SHP77 treated with DMSO at 0.1 percent for 48 hours (cell line): ENCODE measurements around the gene HPCAL1.

Source experiments
- DNase-seq: peaks from one replicate; lab custom pipeline; 2025; lab: John Stamatoyannopoulos, UW

The HPCAL1 gene

DNA sequence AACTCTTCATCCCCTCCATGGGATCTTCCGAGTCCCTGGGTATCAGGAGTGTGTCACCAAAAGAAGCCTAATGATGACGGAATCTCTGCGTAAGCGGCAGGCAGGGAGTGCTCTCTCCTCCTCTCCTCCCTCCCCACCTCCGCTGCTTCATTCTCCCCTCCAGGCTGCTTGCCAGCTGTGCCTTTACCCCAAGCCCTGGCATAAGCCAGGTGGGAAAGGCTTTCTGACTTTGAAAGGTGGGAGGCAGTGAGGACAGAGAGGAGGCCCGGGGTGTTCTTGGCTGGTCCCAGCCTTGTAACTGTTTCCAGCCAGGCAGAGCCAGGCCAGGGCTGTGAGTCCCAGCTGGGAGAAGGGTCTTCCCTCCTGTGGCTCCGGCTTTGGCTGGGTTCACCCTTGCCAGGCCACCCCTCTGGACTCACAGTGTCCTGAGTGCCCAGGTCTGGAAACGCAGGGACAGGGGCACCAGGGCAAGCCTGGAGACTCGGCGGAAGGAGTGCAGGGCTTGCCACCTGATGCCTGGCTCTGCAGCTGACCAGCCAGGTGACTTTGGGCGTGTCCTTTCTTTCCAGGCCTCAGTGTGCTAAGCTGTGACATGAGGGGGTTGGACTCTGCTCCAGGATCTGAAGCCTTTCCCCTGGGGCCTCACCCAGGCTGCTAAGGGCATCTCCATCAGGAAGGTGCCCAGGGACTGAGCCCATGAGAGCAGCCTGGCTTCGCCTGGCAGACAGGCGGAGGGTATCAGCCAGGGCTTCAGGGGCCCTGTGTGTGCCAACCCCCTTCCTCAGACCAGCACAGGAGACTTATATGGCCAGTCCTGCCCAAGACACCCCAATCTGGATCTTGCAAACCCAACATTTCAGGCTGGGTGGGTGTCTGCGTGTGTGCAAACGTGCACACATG lies 32.7 kb upstream of the HPCAL1 start:
- DNase-seq, result no peak

- no peak for DNase-seq
Measured at GRCh38 chr2:10271509-10271908, 31.2 kb upstream of the HPCAL1 start.

GRCh38 chr2:10271946-10272345 lies 30.8 kb upstream of the HPCAL1 start:
- DNase-seq, result no peak

DNA sequence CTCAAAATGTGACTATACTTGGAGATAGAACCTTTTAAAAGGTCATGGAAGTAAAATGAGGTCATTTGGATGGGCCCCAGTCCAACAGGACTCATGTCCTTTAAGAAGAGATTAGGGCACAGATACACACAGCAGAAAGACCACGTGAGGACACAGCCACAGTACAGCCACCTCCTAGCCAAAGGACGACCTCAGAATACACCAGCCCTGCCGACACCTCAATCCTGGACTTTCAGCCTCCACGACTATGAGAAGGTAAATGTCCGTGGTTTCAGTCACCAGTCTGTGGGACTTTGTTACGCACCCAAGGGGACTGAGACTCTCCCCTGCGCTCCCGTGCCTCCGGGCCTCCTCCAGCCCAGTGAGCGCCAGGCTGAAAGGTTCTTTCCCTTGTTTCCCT lies 30.2 kb upstream of the HPCAL1 start:
- no peak for DNase-seq

DNA sequence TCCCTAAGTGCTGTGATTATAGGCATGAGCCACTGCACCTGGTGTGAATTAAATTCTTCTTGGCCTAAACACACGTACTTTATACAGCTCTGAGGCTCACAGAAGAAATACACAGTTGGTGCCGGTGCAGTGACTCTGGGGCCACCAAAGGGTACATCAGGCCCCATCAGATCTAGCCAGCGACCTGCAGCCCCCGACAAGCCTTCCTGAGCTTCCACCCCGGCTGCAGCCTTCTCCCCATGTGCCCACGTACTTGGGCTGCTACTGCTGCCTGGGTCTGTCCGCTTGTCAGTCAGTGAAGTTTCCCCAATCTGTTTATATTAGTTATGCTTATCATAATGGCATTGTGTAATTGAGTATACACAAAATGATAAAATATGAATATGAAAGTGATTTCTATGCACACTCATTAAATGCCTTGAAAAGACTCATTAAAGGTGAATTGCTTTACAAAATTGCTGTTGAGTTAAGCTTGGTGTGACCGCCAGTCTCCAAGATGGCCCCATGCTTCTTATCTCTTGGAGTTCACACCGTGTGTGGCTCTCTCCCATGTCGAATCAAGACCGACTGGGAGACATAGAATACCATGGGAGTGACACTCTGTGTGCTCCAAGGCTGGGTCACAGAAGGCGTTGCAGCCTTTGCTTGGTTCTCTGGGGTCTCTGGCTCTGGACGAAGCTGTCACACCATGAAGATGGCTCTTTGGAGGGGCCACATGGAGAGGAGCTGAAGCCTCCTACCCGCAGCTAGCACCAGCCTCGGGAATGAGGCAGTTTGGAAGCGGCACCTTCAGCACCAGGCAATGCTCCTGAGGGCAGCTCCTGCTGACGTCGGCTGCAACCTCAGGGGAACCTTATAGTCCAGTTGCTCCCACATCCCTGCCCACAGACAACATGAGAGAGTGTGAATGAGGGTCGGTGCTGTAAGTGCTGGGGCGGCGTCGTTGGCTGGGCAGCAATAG lies 29.2 kb upstream of the HPCAL1 start:
- no peak for DNase-seq

- DNase-seq, result no peak
Measured at GRCh38 chr2:10274376-10274775, 28.3 kb upstream of the HPCAL1 start.

- DNase-seq, result no peak
Measured at GRCh38 chr2:10274983-10275802, 27.5 kb upstream of the HPCAL1 start.

DNA sequence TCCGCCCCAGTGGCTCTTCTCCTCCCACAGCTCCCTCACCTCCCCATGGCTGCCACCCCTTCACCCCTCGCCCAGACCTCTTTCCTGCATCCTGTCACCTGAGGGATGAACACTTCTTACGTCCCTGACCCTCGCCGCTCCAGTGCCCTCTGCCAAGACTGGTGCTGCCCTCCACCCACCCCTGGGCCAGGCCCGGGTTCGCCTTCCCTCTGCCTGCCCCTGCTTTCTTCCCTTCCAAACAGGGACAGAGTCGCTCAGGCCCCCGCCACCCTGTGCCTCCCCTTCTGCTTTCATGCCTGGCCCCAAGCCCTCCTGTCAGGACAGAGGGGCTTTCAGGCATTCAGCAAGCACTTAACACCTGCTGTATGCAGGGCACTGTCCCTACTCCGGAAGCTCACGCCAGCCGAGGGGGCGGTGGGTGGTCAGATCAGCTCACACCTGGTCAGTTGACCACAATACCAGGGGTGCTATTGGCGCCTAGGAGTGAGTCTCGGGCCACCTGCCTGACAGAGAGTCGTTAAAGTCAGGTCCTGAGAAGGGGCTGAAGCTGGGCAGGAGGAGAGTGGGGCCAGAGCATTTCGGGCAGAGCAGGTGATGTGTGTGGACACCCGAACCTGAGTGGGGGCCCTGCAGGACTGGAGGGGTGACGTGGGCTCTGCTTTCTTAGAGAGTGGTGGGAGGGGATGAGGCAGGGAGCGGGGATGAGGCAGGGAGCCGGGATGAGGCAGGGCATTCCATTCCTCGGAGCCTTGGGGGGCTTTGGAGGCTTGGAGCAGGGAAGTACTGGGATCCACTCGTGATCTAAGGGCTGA lies 26.0 kb upstream of the HPCAL1 start:
- no peak for DNase-seq

- no peak for DNase-seq
Measured at GRCh38 chr2:10277293-10278028, 25.2 kb upstream of the HPCAL1 start.

GRCh38 chr2:10278029-10278762 lies 24.5 kb upstream of the HPCAL1 start:
- DNase-seq, result no peak

DNA sequence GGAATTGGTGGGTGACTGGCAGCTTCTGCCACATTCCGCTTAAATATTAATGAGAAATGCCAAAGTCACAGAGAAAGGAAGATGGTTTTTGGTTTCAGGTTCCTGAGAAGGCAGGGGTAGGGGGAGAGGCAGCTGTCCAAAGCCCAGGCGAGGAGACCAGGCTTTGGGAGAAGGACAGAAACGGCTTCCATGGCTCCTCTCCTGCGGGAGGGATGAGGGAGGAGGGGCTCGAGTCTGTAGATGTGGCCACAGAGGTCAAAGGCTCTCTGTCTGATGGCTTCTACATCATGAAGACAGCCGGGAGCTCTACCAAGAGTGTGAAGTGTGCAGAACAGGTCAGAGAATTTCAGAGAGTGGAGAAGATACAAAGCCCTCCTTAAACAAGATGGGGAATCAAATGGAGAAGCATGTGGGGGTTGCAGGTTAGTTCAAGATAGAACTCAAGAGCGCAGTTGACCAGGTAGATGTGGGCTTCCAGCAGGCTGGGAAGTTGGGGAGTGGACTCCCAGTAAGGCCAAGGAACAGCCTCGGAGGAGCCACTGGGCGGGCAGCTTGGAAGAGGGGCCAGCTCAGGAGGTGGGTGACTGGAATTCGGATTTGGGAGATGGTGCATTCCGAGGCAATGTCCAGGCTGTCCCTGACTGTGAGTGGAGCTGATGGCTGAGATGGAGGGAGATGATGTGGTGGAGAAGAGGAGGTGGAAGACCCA lies 23.8 kb upstream of the HPCAL1 start:
- no peak for DNase-seq

DNA sequence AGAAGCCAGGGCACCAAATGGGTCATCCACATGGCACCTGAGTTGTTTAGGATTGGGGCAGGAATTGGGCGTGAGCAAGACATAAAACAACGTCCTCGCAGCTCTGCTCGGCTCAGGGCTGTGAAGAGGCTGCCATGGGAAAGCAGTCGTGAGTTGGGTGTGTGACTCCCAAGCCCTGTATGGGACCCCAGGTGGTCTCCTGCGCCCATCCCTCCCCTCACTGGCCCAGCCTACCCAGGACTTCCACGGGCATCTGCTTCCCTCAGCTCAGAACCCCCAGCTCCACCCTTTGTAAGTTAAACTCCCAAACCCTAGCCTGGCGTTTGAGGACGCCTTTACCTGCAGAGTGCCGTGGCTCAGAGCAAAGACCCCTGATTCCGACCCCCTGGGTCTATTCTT lies 23.2 kb upstream of the HPCAL1 start:
- no peak for DNase-seq

DNA sequence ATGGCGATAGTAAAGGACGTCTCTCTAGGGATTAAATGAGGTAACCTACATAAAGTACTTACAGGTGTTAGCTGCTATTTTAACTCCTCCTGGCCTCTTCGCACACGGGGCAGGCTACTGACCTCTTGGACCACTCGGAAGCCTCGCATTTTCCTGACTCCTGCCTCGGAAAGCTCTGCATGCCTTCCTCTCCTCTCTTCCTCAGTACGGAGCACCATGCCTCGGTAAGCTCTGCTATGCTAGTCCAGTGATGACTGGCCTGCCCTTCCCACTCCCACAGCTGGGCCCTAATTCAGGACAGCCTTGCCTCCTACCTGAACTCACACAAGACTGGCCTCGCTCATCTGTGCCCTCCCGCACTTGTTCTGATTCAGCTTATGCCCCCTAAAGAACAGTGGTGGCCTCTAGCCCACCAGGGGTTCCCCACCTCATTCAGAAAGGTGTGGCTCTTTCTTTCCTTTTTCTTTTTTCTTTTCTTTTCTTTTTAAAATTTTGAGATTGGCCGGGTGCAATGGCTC lies 22.7 kb upstream of the HPCAL1 start:
- no peak for DNase-seq

- no peak for DNase-seq
Measured at GRCh38 chr2:10281891-10282290, 20.8 kb upstream of the HPCAL1 start.

- no peak for DNase-seq
Measured at GRCh38 chr2:10282611-10283105, 20.0 kb upstream of the HPCAL1 start.

DNA sequence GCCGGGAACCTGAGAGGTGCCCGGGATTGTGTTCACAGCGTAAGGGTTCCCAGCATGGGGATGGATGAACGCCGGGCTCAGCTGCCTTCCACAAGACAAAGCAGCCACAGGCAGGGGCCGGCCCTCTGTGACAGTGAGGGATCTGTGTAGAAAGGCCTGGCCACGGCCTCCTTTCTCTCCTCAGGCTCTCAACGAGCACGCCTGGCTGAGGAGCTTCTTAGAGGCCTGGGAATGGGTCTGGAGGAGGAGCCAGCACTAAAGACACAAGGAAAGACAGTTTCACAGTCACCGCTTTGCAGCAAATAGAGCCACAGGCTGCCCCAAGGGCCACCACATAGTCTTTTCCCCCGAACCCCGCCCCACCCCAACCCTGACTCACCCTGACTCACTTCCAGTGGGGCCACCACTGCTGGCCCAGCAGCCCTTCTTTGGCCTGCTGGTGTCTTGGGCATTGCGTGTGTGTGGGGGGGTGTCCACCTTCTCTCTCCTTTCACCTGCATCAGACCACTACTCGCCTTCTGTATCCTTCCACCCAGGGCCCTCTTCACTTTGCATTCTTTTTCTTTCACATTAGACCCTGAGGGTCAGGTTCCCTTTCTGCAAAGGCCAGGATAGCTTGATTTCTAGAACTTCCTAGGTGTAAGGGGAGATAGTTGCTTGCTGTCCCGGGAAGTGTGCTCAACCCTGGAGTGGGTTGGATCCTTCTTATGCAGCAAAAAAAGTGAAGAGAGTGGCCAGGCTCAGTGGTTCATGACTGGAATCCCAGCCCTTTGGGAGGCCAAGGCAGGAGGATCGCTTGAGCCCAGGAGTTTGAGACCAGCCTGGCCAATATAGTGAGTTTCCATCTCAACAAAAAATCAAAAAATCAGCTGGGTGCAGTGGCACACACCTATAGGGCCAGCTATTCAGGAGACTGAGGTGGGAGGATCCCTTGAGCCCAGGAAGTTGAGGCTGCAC lies 19.3 kb upstream of the HPCAL1 start:
- no peak for DNase-seq

- DNase-seq, result no peak
Measured at GRCh38 chr2:10284108-10284870, 18.4 kb upstream of the HPCAL1 start.
